Mammary epithelial cell (primary cell): ENCODE results near the gene SIK2.

Source experiments
- CTCF ChIP-seq, 2 donors: IDR thresholded peaks in 1 of 2; conservative IDR thresholded peaks in 1 of 2; 2 replicates each; pipeline ENCODE4 v1.5.1; 2011 to 2012; ENCODE audit warnings: inconsistent platforms in 2 of 2, low read length in 2 of 2, mild to moderate bottlenecking in 2 of 2, control low read depth in 1 of 2, low read depth in 1 of 2; ENCODE audit not compliant: insufficient read depth in 1 of 2; ENCODE audit errors: extremely low read depth in 1 of 2
- EZH2 ChIP-seq: IDR thresholded peaks from 2 replicates; pipeline ENCODE4 v1.6.1; 2012; ENCODE audit warnings: low read length, inconsistent platforms, borderline replicate concordance

GRCh38 chr11:111691741-111692140, 89.5 kb downstream of the SIK2 start:
- TF ChIP-seq CTCF (conservative IDR thresholded peaks at IDR 0.05 in 1 of 2, IDR thresholded peaks at IDR 0.05 in 1 of 2; ENCODE audit: extremely low read depth in 1 of 2, insufficient read depth in 1 of 2, low read depth in 1 of 2, low read length in 2 of 2) (no peak), EZH2 (no peak)
